Right lobe of liver (tissue), 4 donors: ENCODE results near the gene STARD4.

ENCODE experiments used
- CTCF ChIP-seq, 4 donors: fragments of 200-600 bp in 3 of 4; fragments of 450-650 bp in 1 of 4; IDR thresholded peaks; one replicate each; pipeline versions ENCODE4 v1.5.1 to v1.8.0; 2016 to 2022; ENCODE audit warnings: antibody characterized with exemption in 4 of 4, mild to moderate bottlenecking in 2 of 4
- POLR2A ChIP-seq: fragments of 450-650 bp; IDR thresholded peaks from one replicate; pipeline ENCODE4 v1.6.1; 2017; ENCODE audit warnings: antibody characterized with exemption, mild to moderate bottlenecking
- donor health status: DM: no; HTN: no; CAD: no.
- donor health status: DM: no; HTN: no; CAD: no.
- donor health status: DM: no; HTN: yes; CAD: no.

- no peak for TF ChIP-seq POLR2A
- TF ChIP-seq CTCF (IDR thresholded peaks at IDR 0.05) = no peak
These were observed 1.8 kb upstream of the STARD4 start for GRCh38 chr5:111514087-111514486.
